ENCODE results near the gene HADHA. TPM values are rescaled to one million over a fixed set of nuclear protein-coding genes. Genes with fewer than 3 reads are reported as not detected.

The HADHA gene
- total and polyA plus RNA-seq, 2 donors from 2014 or later: 135 to 171 TPM

DNA sequence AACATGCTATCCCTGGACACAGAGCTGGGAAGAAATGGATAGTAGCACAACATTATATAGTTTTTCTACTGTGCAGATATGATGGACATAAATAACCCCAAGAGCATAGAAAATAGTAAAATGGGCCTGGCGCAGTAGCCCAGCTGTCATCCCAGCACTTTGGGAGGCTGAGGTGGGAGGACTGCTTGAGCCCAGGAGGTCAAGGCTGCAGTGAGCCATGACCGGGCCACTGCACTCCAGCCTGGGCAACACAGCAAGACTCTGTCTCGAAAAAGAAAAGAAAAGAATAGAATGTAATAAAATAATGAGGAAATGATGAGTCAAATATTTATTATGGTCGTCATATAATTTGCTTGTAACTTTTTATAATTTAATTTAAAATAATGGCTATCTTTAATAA is 79.0 kb downstream of the HADHA start:
- H3K4me1 ChIP-seq (ENCODE audit: control insufficient read depth in 2 of 3, insufficient read depth in 2 of 3, low read depth in 1 of 3, low read length in 3 of 3): peaks cover 0 to 5% (median 0%) of the 10 kb centered on the region in 3 donors
- no peak for FAIRE-seq
- no peaks in the 10 kb centered on the region for H3K36me3 ChIP-seq (ENCODE audit: control insufficient read depth in 2 of 3, insufficient read depth in 3 of 3, low read length in 3 of 3)
- no peaks in the 10 kb centered on the region for H3K27me3 ChIP-seq (ENCODE audit: control insufficient read depth, insufficient read depth, low read length)
- no peak for DNase-seq
- no peaks in the 10 kb centered on the region for H3K9me3 ChIP-seq (ENCODE audit: control insufficient read depth in 2 of 3, insufficient read depth in 1 of 3, low read length in 3 of 3)
- TF ChIP-seq, protein P1, sequence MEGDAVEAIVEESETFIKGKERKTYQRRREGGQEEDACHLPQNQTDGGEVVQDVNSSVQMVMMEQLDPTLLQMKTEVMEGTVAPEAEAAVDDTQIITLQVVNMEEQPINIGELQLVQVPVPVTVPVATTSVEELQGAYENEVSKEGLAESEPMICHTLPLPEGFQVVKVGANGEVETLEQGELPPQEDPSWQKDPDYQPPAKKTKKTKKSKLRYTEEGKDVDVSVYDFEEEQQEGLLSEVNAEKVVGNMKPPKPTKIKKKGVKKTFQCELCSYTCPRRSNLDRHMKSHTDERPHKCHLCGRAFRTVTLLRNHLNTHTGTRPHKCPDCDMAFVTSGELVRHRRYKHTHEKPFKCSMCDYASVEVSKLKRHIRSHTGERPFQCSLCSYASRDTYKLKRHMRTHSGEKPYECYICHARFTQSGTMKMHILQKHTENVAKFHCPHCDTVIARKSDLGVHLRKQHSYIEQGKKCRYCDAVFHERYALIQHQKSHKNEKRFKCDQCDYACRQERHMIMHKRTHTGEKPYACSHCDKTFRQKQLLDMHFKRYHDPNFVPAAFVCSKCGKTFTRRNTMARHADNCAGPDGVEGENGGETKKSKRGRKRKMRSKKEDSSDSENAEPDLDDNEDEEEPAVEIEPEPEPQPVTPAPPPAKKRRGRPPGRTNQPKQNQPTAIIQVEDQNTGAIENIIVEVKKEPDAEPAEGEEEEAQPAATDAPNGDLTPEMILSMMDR (IDR thresholded peaks at IDR 0.05; ENCODE audit: borderline replicate concordance, extremely low read depth, insufficient read depth): no peak
- no peak overlapping the region for H3K9ac ChIP-seq (ENCODE audit: low read length in 3 of 3)
- no peak overlapping the region for H3K4me3 ChIP-seq (ENCODE audit: low read length in 3 of 3)
- no peak overlapping the region for H3K27ac ChIP-seq (ENCODE audit: low read depth in 2 of 2, low read length in 2 of 2)
- intact Hi-C loops (cut with DNase I): no loop called here

DNA sequence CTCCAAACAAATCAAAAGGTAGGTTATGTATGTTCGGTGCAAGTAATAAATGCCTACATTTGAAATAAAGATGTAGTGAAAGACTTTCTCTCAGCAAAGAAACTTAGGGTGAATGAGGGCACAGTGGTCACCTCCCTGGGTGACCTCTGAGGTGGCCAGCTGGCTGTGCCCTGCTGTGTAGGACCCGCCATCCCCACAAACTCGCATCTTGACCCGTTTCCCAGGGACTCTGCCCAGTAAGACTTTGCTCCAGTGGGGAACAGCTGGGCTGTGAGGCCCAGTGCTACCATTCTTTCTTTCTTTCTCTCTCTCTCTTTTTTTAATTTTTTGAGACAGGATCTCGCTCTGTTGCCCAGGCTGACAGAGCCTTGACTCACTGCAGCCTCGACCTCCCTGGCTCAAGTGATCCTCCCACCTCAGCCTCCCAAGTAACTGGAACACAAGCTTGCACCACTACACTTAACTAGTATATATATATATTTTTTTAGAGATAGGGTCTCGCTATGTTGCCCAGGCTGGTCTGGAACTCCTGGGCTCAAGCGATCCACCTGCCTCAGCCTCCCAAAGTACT is 79.7 kb downstream of the HADHA start:
- Histone ChIP-seq H3K4me1 (ENCODE audit: control insufficient read depth in 2 of 3, insufficient read depth in 2 of 3, low read depth in 1 of 3, low read length in 3 of 3) (peaks cover 0 to 5% (median 0%) of the 10 kb centered on the region in 3 donors), H3K27ac (ENCODE audit: low read depth in 2 of 2, low read length in 2 of 2) (peak overlapping the region; percentile 1 to 55), H3K9me3 (ENCODE audit: control insufficient read depth in 2 of 3, insufficient read depth in 1 of 3, low read length in 3 of 3) (no peaks in the 10 kb centered on the region), H3K36me3 (ENCODE audit: control insufficient read depth in 2 of 3, insufficient read depth in 3 of 3, low read length in 3 of 3) (no peaks in the 10 kb centered on the region), H3K9ac (ENCODE audit: low read length in 3 of 3) (no peak overlapping the region), H3K4me3 (ENCODE audit: low read length in 3 of 3) (peak overlapping the region in 1 of 3 donors; percentile 41), H3K27me3 (ENCODE audit: control insufficient read depth, insufficient read depth, low read length) (no peaks in the 10 kb centered on the region)
- intact Hi-C loops (cut with DNase I): no loop called here
- FAIRE-seq (no peak), DNase-seq (no peak)
- TF ChIP-seq, protein P1 (IDR thresholded peaks at IDR 0.05; ENCODE audit: borderline replicate concordance, extremely low read depth, insufficient read depth): no peak

DNA sequence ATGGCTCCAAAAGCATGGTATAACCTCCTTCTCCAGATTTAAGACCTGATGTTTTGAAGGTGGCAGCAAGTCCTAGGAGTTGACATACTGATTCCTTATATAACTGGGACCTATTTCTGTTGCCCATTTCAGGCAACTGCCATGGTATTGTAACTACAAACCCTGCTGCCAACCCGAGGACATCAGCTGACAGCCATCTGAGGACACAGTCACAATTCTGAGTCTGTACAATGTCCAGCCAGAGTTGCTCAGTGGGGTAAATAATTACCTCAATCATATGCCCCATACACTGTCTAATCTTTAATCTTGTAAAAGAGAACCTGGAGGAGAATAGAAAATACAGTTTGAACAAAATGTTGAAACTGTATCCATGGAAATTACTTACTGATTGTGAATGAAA is 80.2 kb downstream of the HADHA start:
- no peaks in the 10 kb centered on the region for H3K9me3 ChIP-seq (ENCODE audit: control insufficient read depth in 2 of 3, insufficient read depth in 1 of 3, low read length in 3 of 3)
- no peak overlapping the region for H3K9ac ChIP-seq (ENCODE audit: low read length in 3 of 3)
- H3K4me3 ChIP-seq (ENCODE audit: low read length in 3 of 3): peak overlapping the region in 1 of 3 donors; percentile 41
- intact Hi-C loops (cut with DNase I): no loop called here
- peaks cover 0 to 5% (median 0%) of the 10 kb centered on the region in 3 donors for H3K4me1 ChIP-seq (ENCODE audit: control insufficient read depth in 2 of 3, insufficient read depth in 2 of 3, low read depth in 1 of 3, low read length in 3 of 3)
- peak overlapping the region; percentile 1 to 55 for H3K27ac ChIP-seq (ENCODE audit: low read depth in 2 of 2, low read length in 2 of 2)
- H3K36me3 ChIP-seq (ENCODE audit: control insufficient read depth in 2 of 3, insufficient read depth in 3 of 3, low read length in 3 of 3): no peaks in the 10 kb centered on the region
- TF ChIP-seq, protein P1 (IDR thresholded peaks at IDR 0.05; ENCODE audit: borderline replicate concordance, extremely low read depth, insufficient read depth): no peak
- no peaks in the 10 kb centered on the region for H3K27me3 ChIP-seq (ENCODE audit: control insufficient read depth, insufficient read depth, low read length)
- no peak for FAIRE-seq
- peak in 1 of 5 donors; percentile 58 for DNase-seq

DNA sequence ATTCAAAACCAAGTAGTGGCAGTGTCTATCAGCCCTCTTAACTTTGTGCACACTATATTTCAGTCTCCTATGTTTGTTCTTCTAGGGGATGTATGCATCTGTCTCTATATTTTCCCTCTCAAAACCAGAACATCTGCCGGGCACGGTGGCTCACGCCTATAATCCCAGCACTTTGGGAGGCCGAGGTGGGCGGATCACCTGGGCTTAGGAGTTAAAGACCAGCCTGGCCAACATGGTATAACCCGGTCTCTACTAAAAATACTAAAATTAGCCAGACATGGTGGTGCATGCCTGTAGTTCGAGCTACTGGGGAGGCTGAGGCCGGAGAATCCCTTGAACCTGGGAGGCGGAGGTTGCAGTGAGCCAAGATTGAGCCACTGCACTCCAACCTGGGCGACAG is 81.5 kb downstream of the HADHA start:
- no peaks in the 10 kb centered on the region for H3K9me3 ChIP-seq (ENCODE audit: control insufficient read depth in 2 of 3, insufficient read depth in 1 of 3, low read length in 3 of 3)
- intact Hi-C loops (cut with DNase I): no loop called here
- no peak for DNase-seq

More for the DNA sequence above, 81.5 kb downstream of the HADHA start:
- Histone ChIP-seq H3K36me3 (ENCODE audit: control insufficient read depth in 2 of 3, insufficient read depth in 3 of 3, low read length in 3 of 3) (no peaks in the 10 kb centered on the region), H3K4me3 (ENCODE audit: low read length in 3 of 3) (no peak overlapping the region), H3K9ac (ENCODE audit: low read length in 3 of 3) (no peak overlapping the region), H3K4me1 (ENCODE audit: control insufficient read depth in 2 of 3, insufficient read depth in 2 of 3, low read depth in 1 of 3, low read length in 3 of 3) (peaks cover 0 to 5% (median 0%) of the 10 kb centered on the region in 3 donors), H3K27me3 (ENCODE audit: control insufficient read depth, insufficient read depth, low read length) (no peaks in the 10 kb centered on the region), H3K27ac (ENCODE audit: low read depth in 2 of 2, low read length in 2 of 2) (no peak overlapping the region)
- no peak for FAIRE-seq
- TF ChIP-seq, protein P1 (IDR thresholded peaks at IDR 0.05; ENCODE audit: borderline replicate concordance, extremely low read depth, insufficient read depth): no peak
